ENCODE measurements around the gene UVRAG.

- TF ChIP-seq CTCF (IDR thresholded peaks at IDR 0.05) (no peak), EZH2 (IDR thresholded peaks at IDR 0.05; ENCODE audit: borderline replicate concordance, insufficient read depth, low read depth, low read length, poor library complexity, severe bottlenecking) (no peak)
Observed at GRCh38 chr11:75918331-75918730, 103.3 kb downstream of the UVRAG start.
